Measurements from ENCODE around the gene TMEM119. TPM values are rescaled to one million over a fixed set of nuclear protein-coding genes. Genes with fewer than 3 reads are reported as not detected.

The TMEM119 gene
- total and polyA plus RNA-seq, 2 of the 4 experiments (the other 2 are of a cell fraction), result 8.1 to 9.2 TPM

GRCh38 chr12:108547686-108548085, 50.2 kb downstream of the TMEM119 start:
- POLR2A ChIA-PET (ENCODE audit: unreplicated experiment), result no interaction called here
- Histone ChIP-seq H3K9ac (ENCODE audit: low read depth, low read length) (no peak overlapping the region), H3K79me1 (ENCODE audit: low read depth in 1 of 2, low read length in 2 of 2) (peaks cover 30 to 55% of the 10 kb centered on the region in 2 experiments), H4K91ac (ENCODE audit: insufficient read depth, low read depth, low read length) (no peak overlapping the region), H3K14ac (replicated peaks; ENCODE audit: low read depth, low read length) (no peak overlapping the region), H4K5ac (ENCODE audit: low read depth, low read length) (no peak overlapping the region), H3K56ac (ENCODE audit: extremely low read depth, insufficient read depth, low read length) (no peak overlapping the region), H3K27me3 (ENCODE audit: control insufficient read depth, insufficient read depth, low read length) (no peaks in the 10 kb centered on the region), H3K9me3 (ENCODE audit: control insufficient read depth, insufficient read depth, low read length) (no peaks in the 10 kb centered on the region), H3K4me1 (ENCODE audit: control insufficient read depth, insufficient read depth, low read length) (no peaks in the 10 kb centered on the region), H2BK5ac (ENCODE audit: low read depth, low read length, poor library complexity, severe bottlenecking) (no peak overlapping the region), H3K9me1 (ENCODE audit: insufficient read depth, low read length) (peaks cover 13% of the 10 kb centered on the region), H3K23ac (ENCODE audit: low read depth, low read length) (no peak overlapping the region), H3K18ac (ENCODE audit: low read depth, low read length) (no peak overlapping the region), H4K8ac (ENCODE audit: low read depth in 2 of 2, low read length in 2 of 2) (no peak overlapping the region), H4K20me1 (ENCODE audit: insufficient read depth, low read length) (peaks cover 35% of the 10 kb centered on the region; the same call in 1 of the 2 replicates), H3K4ac (ENCODE audit: low read depth, low read length) (no peak overlapping the region), H2BK120ac (ENCODE audit: low read depth, low read length) (no peak overlapping the region), H2AK9ac (replicated peaks; ENCODE audit: low read depth, low read length, poor library complexity) (no peak overlapping the region), H2BK15ac (ENCODE audit: low read depth, low read length) (no peak overlapping the region), H3K4me2 (ENCODE audit: low read depth, low read length) (no peak overlapping the region), H3K36me3 (ENCODE audit: control insufficient read depth, insufficient read depth, low read length) (peaks cover 38% of the 10 kb centered on the region), H2AK5ac (ENCODE audit: low read depth, low read length) (no peak overlapping the region), H2AFZ (replicated peaks; ENCODE audit: low read length, poor library complexity) (no peak overlapping the region), H3K4me3 (ENCODE audit: insufficient read depth, low read depth, low read length) (no peak overlapping the region), H2BK20ac (ENCODE audit: low read depth, low read length) (no peak overlapping the region), H3K27ac (ENCODE audit: insufficient read depth, low read length) (no peak overlapping the region)
- intact Hi-C loops (cut with micrococcal nuclease) (no loop called here), dilution Hi-C loops (cut with HindIII; ENCODE audit: low sequenced_read_pairs, unreplicated experiment) (no loop called here), in situ Hi-C loops (cut with MboI; ENCODE audit: low sequenced_read_pairs) (no loop called here)
- CTCF ChIA-PET, result no interaction called here
- DNase-seq (no peak), ATAC-seq (ENCODE audit: low read depth) (no peak)
- BruUV-seq (replicated peaks), result no TSS peak
- 88% methylated on average over 5 of the region's 9 CpGs; no CpG with 5 or more reads in 1 of the 2 experiments for WGBS, 2 experiments (ENCODE audit: extremely low coverage in 2 of 2, insufficient read length in 1 of 2)
- TF ChIP-seq CTCF (conservative IDR thresholded peaks at IDR 0.05; ENCODE audit: low read depth, low read length) (no peak), RFX5 (IDR thresholded peaks at IDR 0.05; ENCODE audit: low read depth, low read length) (no peak), CHD1 (IDR thresholded peaks at IDR 0.05; ENCODE audit: low read depth, low read length) (no peak), POLR2A (IDR thresholded peaks at IDR 0.05; ENCODE audit: low read depth, low read length) (no peak), SMC3 (IDR thresholded peaks at IDR 0.05; ENCODE audit: low read depth, low read length) (no peak), BHLHE40 (IDR thresholded peaks at IDR 0.05; ENCODE audit: low read depth, low read length) (no peak), USF2 (IDR thresholded peaks at IDR 0.05; ENCODE audit: low read depth, low read length) (no peak), CEBPB (IDR thresholded peaks at IDR 0.05; ENCODE audit: low read depth, low read length) (no peak), ELK1 (IDR thresholded peaks at IDR 0.05; ENCODE audit: borderline replicate concordance, low read depth, low read length) (no peak), MAZ (IDR thresholded peaks at IDR 0.05; ENCODE audit: borderline replicate concordance, low read depth, low read length) (no peak), FOS (IDR thresholded peaks at IDR 0.05; ENCODE audit: low read depth, low read length) (no peak), MAFK (IDR thresholded peaks at IDR 0.05; ENCODE audit: low read depth, low read length) (no peak)

Measured in IMR-90 (cell line).